Sigmoid colon (tissue), 7 donors: ENCODE data around the gene PRCD. TPM values are rescaled to one million over a fixed set of nuclear protein-coding genes. Genes with fewer than 3 reads are reported as not detected.

Experiments
- DNase-seq: peaks from one replicate; pipeline ENCODE4 v3.0.0-alpha.2; 2019
- H3K27ac ChIP-seq, 4 donors: fragments of 200-600 bp; sonication (generic); one replicate each; pipeline ENCODE4 v1.5.1; 2016 to 2019; ENCODE audit warnings: mild to moderate bottlenecking in 1 of 4
- H3K27me3 ChIP-seq, 3 donors: fragments of 200-600 bp; sonication (generic); one replicate each; pipeline ENCODE4 v1.5.1; 2019; ENCODE audit warnings: mild to moderate bottlenecking in 1 of 3
- H3K36me3 ChIP-seq, 4 donors: fragments of 200-600 bp; sonication (generic); one replicate each; pipeline ENCODE4 v1.5.1; 2016 to 2019
- H3K4me1 ChIP-seq, 4 donors: fragments of 200-600 bp; sonication (generic); one replicate each; pipeline ENCODE4 v1.5.1; 2017 to 2019
- H3K4me3 ChIP-seq, 4 donors: fragments of 200-600 bp; sonication (generic); one replicate each; pipeline ENCODE4 v1.5.1; 2017 to 2019; ENCODE audit warnings: mild to moderate bottlenecking in 2 of 4, moderate library complexity in 1 of 4
- H3K9me3 ChIP-seq, 4 donors: fragments of 200-600 bp in 3 of 4; sonication (generic) in 3 of 4; one replicate each; pipeline versions ENCODE4 v1.5.1 to v1.6.1; 2013 to 2019
- CTCF ChIP-seq, 4 experiments: fragments of 450-650 bp in 3 of 4; fragments of 200-600 bp in 1 of 4; IDR thresholded peaks; one replicate each; pipeline ENCODE4 v1.5.1; 2016 to 2019; ENCODE audit warnings: antibody characterized with exemption in 4 of 4, mild to moderate bottlenecking in 3 of 4, moderate library complexity in 2 of 4
- EP300 ChIP-seq, 4 donors: sonication (generic); formaldehyde crosslinking; IDR thresholded peaks; one replicate each; pipeline ENCODE4 v1.6.1; 2017; ENCODE audit warnings: antibody characterized with exemption in 4 of 4
- POLR2A ChIP-seq, 2 donors: fragments of 450-650 bp; IDR thresholded peaks; one replicate each; pipeline ENCODE4 v1.6.1; 2016; ENCODE audit warnings: antibody characterized with exemption in 2 of 2, mild to moderate bottlenecking in 2 of 2, moderate library complexity in 2 of 2
- POLR2AphosphoS5 ChIP-seq, 4 donors: sonication (generic); formaldehyde crosslinking; IDR thresholded peaks; one replicate each; pipeline ENCODE4 v1.6.1; 2017; ENCODE audit warnings: antibody characterized with exemption in 4 of 4
- WGBS, 2 donors: extraction: QIAGEN DNeasy Blood & Tissue Kit; methylation state at CpG; one replicate each; pipeline ENCODE4 v1.1.7; 2013; 5-methylcytosine and 5-hydroxymethylcytosine counted together
- intact Hi-C: fragments of 100-400 bp; cut with DNase I; formaldehyde crosslinking; loops from one replicate; pipeline ENCODE4 v1.15.1; 2023
- polyA plus RNA-seq, 3 donors: library from polyadenylated mRNA; stranded (reverse); fragments of 200-250 nt; gene quantifications; one replicate each; pipeline ENCODE4 v1.2.3, GENCODE V29; 2013
- total RNA-seq, 4 donors: library from RNA; depleted of rRNA; stranded (reverse); fragments of >200 nt; gene quantifications; one replicate each; pipeline ENCODE4 v1.1.0, GENCODE V29; 2016
- donor health status: healthy with polysubstance abuse.
- donor health status: Bipolar disorder and iron deficiency.
- donor health status: healthy.

The PRCD gene
- total and polyA plus RNA-seq, 7 donors, result 1.1 to 7.1 (median 5.3) TPM; not detected in 1

GRCh38 chr17:76579281-76579680, 39.4 kb downstream of the PRCD start:
- TF ChIP-seq CTCF (IDR thresholded peaks at IDR 0.05), result no peak
- no peak for TF ChIP-seq EP300 (IDR thresholded peaks at IDR 0.05)
- TF ChIP-seq POLR2A (IDR thresholded peaks at IDR 0.05), result no peak
- no peak for TF ChIP-seq POLR2AphosphoS5 (IDR thresholded peaks at IDR 0.05)

GRCh38 chr17:76581515-76581914, 41.7 kb downstream of the PRCD start:
- Histone ChIP-seq H3K4me1 (peaks cover 0 to 20% (median 18%) of the 10 kb centered on the region in 4 donors), H3K27ac (no peak overlapping the region), H3K9me3 (no peaks in the 10 kb centered on the region), H3K36me3 (no peaks in the 10 kb centered on the region), H3K4me3 (no peak overlapping the region), H3K27me3 (peaks cover 10 to 25% (median 14%) of the 10 kb centered on the region in 3 donors)
- DNase-seq, result no peak
- 85 to 92% methylated on average over 5 of the region's 5 CpGs for WGBS, 2 donors
- TF ChIP-seq POLR2A (IDR thresholded peaks at IDR 0.05) (no peak), CTCF (IDR thresholded peaks at IDR 0.05) (no peak), EP300 (IDR thresholded peaks at IDR 0.05) (no peak), POLR2AphosphoS5 (IDR thresholded peaks at IDR 0.05) (no peak)
- intact Hi-C loops, result no loop called here

More at GRCh38 chr17:76579281-76579680, 39.4 kb downstream of the PRCD start:
- DNase-seq, result no peak
- intact Hi-C loops, result no loop called here
- no peak overlapping the region for H3K4me3 ChIP-seq
- H3K27ac ChIP-seq, result no peak overlapping the region
- H3K36me3 ChIP-seq, result no peaks in the 10 kb centered on the region
- 88% methylated on average over 2 of the region's 2 CpGs for WGBS, 2 donors
- no peaks in the 10 kb centered on the region for H3K9me3 ChIP-seq
- H3K4me1 ChIP-seq, result no peaks in the 10 kb centered on the region
- H3K27me3 ChIP-seq, result peaks cover 0 to 3% (median 0%) of the 10 kb centered on the region in 3 donors

- no peaks in the 10 kb centered on the region for H3K36me3 ChIP-seq
- WGBS, 2 donors, result 32 to 33% methylated on average over 3 of the region's 3 CpGs
- H3K27ac ChIP-seq, result no peak overlapping the region
- no peak for DNase-seq
- H3K27me3 ChIP-seq, result peaks cover 17 to 36% (median 19%) of the 10 kb centered on the region in 3 donors
- intact Hi-C loops, result no loop called here
- peaks cover 0 to 26% (median 20%) of the 10 kb centered on the region in 4 donors for H3K4me1 ChIP-seq
- H3K4me3 ChIP-seq, result no peak overlapping the region
- TF ChIP-seq POLR2AphosphoS5 (IDR thresholded peaks at IDR 0.05) (no peak), EP300 (IDR thresholded peaks at IDR 0.05) (no peak), POLR2A (IDR thresholded peaks at IDR 0.05) (no peak), CTCF (IDR thresholded peaks at IDR 0.05) (no peak)
- H3K9me3 ChIP-seq, result no peaks in the 10 kb centered on the region
Measured at GRCh38 chr17:76582660-76583059, 42.8 kb downstream of the PRCD start.

GRCh38 chr17:76584427-76585032, 44.7 kb downstream of the PRCD start:
- Histone ChIP-seq H3K27me3 (peaks cover 19 to 52% (median 19%) of the 10 kb centered on the region in 3 donors), H3K27ac (peak overlapping the region; percentile 52 to 67 (median 60)), H3K36me3 (no peaks in the 10 kb centered on the region), H3K9me3 (no peaks in the 10 kb centered on the region), H3K4me1 (peaks cover 0 to 26% (median 20%) of the 10 kb centered on the region in 4 donors), H3K4me3 (peak overlapping the region; percentile 39 to 60 (median 52))
- intact Hi-C loops, result no loop called here
- WGBS, 2 donors, result 17 to 23% methylated on average over 17 of the region's 17 CpGs
- TF ChIP-seq POLR2AphosphoS5 (IDR thresholded peaks at IDR 0.05), result no peak
- no peak for TF ChIP-seq EP300 (IDR thresholded peaks at IDR 0.05)
- TF ChIP-seq POLR2A (IDR thresholded peaks at IDR 0.05), result no peak
- TF ChIP-seq CTCF (IDR thresholded peaks at IDR 0.05), result no peak
- peak; percentile 63 for DNase-seq
